Gastrocnemius medialis (tissue), 4 donors: ENCODE results near the gene NSL1. TPM values are rescaled to one million over a fixed set of nuclear protein-coding genes. Genes with fewer than 3 reads are reported as not detected.

Experiments used
- ATAC-seq, 2 donors: fragments of 150-250 bp; one replicate each; pipeline ENCODE4 v1.9.1; 2016
- DNase-seq, 2 donors: peaks; one replicate each; pipeline ENCODE4 v3.0.0-alpha.2; 2019
- H3K27ac ChIP-seq, 4 donors: fragments of 200-600 bp; sonication (generic); 1 replicate in 1 of 4; 2 replicates in 3 of 4; pipeline ENCODE4 v1.5.1; 2016 to 2018; ENCODE audit warnings: mild to moderate bottlenecking in 2 of 4, moderate library complexity in 1 of 4
- H3K27me3 ChIP-seq, 3 donors: fragments of 200-600 bp; sonication (generic) in 2 of 3; 1 replicate in 1 of 3; 2 replicates in 2 of 3; pipeline versions ENCODE4 v1.5.1 to v1.6.0; 2016 to 2019; ENCODE audit warnings: mild to moderate bottlenecking in 1 of 3, moderate library complexity in 1 of 3
- H3K36me3 ChIP-seq, 2 donors: fragments of 200-600 bp; sonication (generic) in 1 of 2; one replicate each; pipeline ENCODE4 v1.5.1; 2017 to 2018
- H3K4me1 ChIP-seq, 2 donors: fragments of 200-600 bp; sonication (generic) in 1 of 2; one replicate each; pipeline ENCODE4 v1.5.1; 2016 to 2017; ENCODE audit warnings: mild to moderate bottlenecking in 2 of 2
- H3K4me3 ChIP-seq, 4 donors: fragments of 200-600 bp; sonication (generic) in 3 of 4; 1 replicate in 1 of 4; 2 replicates in 3 of 4; pipeline ENCODE4 v1.5.1; 2016 to 2019; ENCODE audit warnings: mild to moderate bottlenecking in 2 of 4
- H3K9me3 ChIP-seq, 3 donors: fragments of 200-600 bp; sonication (generic) in 2 of 3; 1 replicate in 1 of 3; 2 replicates in 2 of 3; pipeline ENCODE4 v1.5.1; 2016 to 2019
- CTCF ChIP-seq, 5 experiments: fragments of 450-650 bp in 3 of 5; fragments of 200-600 bp in 2 of 5; sonication (generic) in 2 of 5; IDR thresholded peaks in 4 of 5; conservative IDR thresholded peaks in 1 of 5; 1 replicate in 4 of 5; 2 replicates in 1 of 5; pipeline ENCODE4 v1.5.1; 2016 to 2019; ENCODE audit warnings: antibody characterized with exemption in 5 of 5, mild to moderate bottlenecking in 3 of 5, moderate library complexity in 3 of 5
- POLR2A ChIP-seq, 2 donors: fragments of 450-650 bp; IDR thresholded peaks; one replicate each; pipeline ENCODE4 v1.6.1; 2017; ENCODE audit warnings: antibody characterized with exemption in 2 of 2, mild to moderate bottlenecking in 2 of 2, moderate library complexity in 2 of 2
- in situ Hi-C, 4 donors: fragments of 200-750 bp; cut with MboI; loops; one replicate each; pipeline versions ENCODE4 v1.15.0 to v1.8.0; 2017; ENCODE audit warnings: low sequenced_read_pairs in 4 of 4
- intact Hi-C: fragments of 100-400 bp; cut with DNase I; formaldehyde crosslinking; loops from one replicate; pipeline ENCODE4 v1.15.1; 2023; ENCODE audit warnings: low total_unique reads
- total RNA-seq, 4 donors: library from RNA; depleted of rRNA; stranded (reverse); fragments of >200 nt; gene quantifications; one replicate each; pipeline versions ENCODE4 v1.1.0 to v1.2.3, GENCODE V29; 2016

The NSL1 gene
- total RNA-seq, 4 donors from 2014 or later, result 21.3 to 42.6 (median 28.2) TPM

GRCh38 chr1:212690816-212691403, 100.7 kb downstream of the NSL1 start:
- TF ChIP-seq CTCF (IDR thresholded peaks at IDR 0.05 in 4 of 5, conservative IDR thresholded peaks at IDR 0.05 in 1 of 5) (no peak), POLR2A (IDR thresholded peaks at IDR 0.05) (no peak)
- intact Hi-C loops (no loop called here), in situ Hi-C loops (no loop called here)
- no peak overlapping the region for H3K27ac ChIP-seq
- ATAC-seq, result no peak
- H3K36me3 ChIP-seq, result no peaks in the 10 kb centered on the region
- H3K9me3 ChIP-seq, result no peaks in the 10 kb centered on the region
- peaks cover 4 to 15% (median 11%) of the 10 kb centered on the region in 3 donors for H3K27me3 ChIP-seq
- no peaks in the 10 kb centered on the region for H3K4me1 ChIP-seq
- no peak for DNase-seq
- no peak overlapping the region for H3K4me3 ChIP-seq

- Histone ChIP-seq H3K27me3 (peaks cover 0 to 9% (median 5%) of the 10 kb centered on the region in 3 donors), H3K4me1 (no peaks in the 10 kb centered on the region), H3K9me3 (no peaks in the 10 kb centered on the region), H3K27ac (no peak overlapping the region), H3K4me3 (no peak overlapping the region), H3K36me3 (no peaks in the 10 kb centered on the region)
- intact Hi-C loops, result no loop called here
- ATAC-seq (no peak), DNase-seq (no peak)
- TF ChIP-seq POLR2A (IDR thresholded peaks at IDR 0.05), result no peak
- TF ChIP-seq CTCF (IDR thresholded peaks at IDR 0.05 in 4 of 5, conservative IDR thresholded peaks at IDR 0.05 in 1 of 5), result no peak
- in situ Hi-C loops, result no loop called here
Observed at GRCh38 chr1:212689758-212690529, 101.6 kb downstream of the NSL1 start.

- in situ Hi-C loops (no loop called here), intact Hi-C loops (no loop called here)
- Histone ChIP-seq H3K36me3 (no peaks in the 10 kb centered on the region), H3K4me3 (no peak overlapping the region), H3K4me1 (no peaks in the 10 kb centered on the region), H3K27ac (no peak overlapping the region), H3K9me3 (no peaks in the 10 kb centered on the region), H3K27me3 (peaks cover 0 to 2% (median 2%) of the 10 kb centered on the region in 3 donors)
- no peak for DNase-seq
- no peak for TF ChIP-seq POLR2A (IDR thresholded peaks at IDR 0.05)
- no peak for TF ChIP-seq CTCF (IDR thresholded peaks at IDR 0.05 in 4 of 5, conservative IDR thresholded peaks at IDR 0.05 in 1 of 5)
- no peak for ATAC-seq
Observed at GRCh38 chr1:212689196-212689725, 102.3 kb downstream of the NSL1 start.

GRCh38 chr1:212688341-212689047, 103.1 kb downstream of the NSL1 start:
- no peaks in the 10 kb centered on the region for H3K36me3 ChIP-seq
- intact Hi-C loops, result no loop called here
- DNase-seq (no peak), ATAC-seq (no peak)
- H3K4me1 ChIP-seq, result no peaks in the 10 kb centered on the region
- in situ Hi-C loops, result no loop called here
- no peak overlapping the region for H3K27ac ChIP-seq
- H3K4me3 ChIP-seq, result no peak overlapping the region
- TF ChIP-seq CTCF (IDR thresholded peaks at IDR 0.05 in 4 of 5, conservative IDR thresholded peaks at IDR 0.05 in 1 of 5) (no peak), POLR2A (IDR thresholded peaks at IDR 0.05) (no peak)
- no peaks in the 10 kb centered on the region for H3K9me3 ChIP-seq
- peaks cover 0 to 2% (median 0%) of the 10 kb centered on the region in 3 donors for H3K27me3 ChIP-seq
